Mesenchymal stem cell (in vitro differentiated cells and primary cell): ENCODE measurements around the gene AGFG1.

Experiments
- DNase-seq: peaks from one replicate; pipeline ENCODE4 v3.0.0-alpha.2; 2013
- H2AFZ ChIP-seq: one replicate; pipeline ENCODE4 v1.6.1; 2013; ENCODE audit warnings: low read depth, mild to moderate bottlenecking, control low read depth, inconsistent platforms, low read length, moderate library complexity
- H2AK5ac ChIP-seq: 2 replicates; pipeline ENCODE4 v1.6.1; 2013; ENCODE audit warnings: low read length, moderate library complexity, mild to moderate bottlenecking, inconsistent platforms; ENCODE audit not compliant: severe bottlenecking
- H2BK120ac ChIP-seq: one replicate; pipeline ENCODE4 v1.6.1; 2013; ENCODE audit warnings: low read depth, mild to moderate bottlenecking, inconsistent platforms, low read length, moderate library complexity
- H2BK12ac ChIP-seq, 2 experiments: one replicate each; pipeline ENCODE4 v1.6.1; 2013; ENCODE audit warnings: inconsistent platforms in 2 of 2, low read length in 2 of 2, mild to moderate bottlenecking in 2 of 2, moderate library complexity in 2 of 2, control low read depth in 1 of 2
- H2BK15ac ChIP-seq: one replicate; pipeline ENCODE4 v1.6.1; 2013; ENCODE audit warnings: mild to moderate bottlenecking, low read depth, inconsistent platforms; ENCODE audit not compliant: poor library complexity, severe bottlenecking
- H2BK5ac ChIP-seq: 2 replicates; pipeline ENCODE4 v1.6.1; 2013; ENCODE audit warnings: low read depth, mild to moderate bottlenecking, low read length, control low read depth, inconsistent platforms; ENCODE audit not compliant: poor library complexity, severe bottlenecking
- H3K14ac ChIP-seq, 2 experiments: one replicate each; pipeline ENCODE4 v1.6.1; 2013; ENCODE audit warnings: inconsistent platforms in 2 of 2, low read length in 2 of 2, control low read depth in 1 of 2, mild to moderate bottlenecking in 1 of 2, moderate library complexity in 1 of 2
- H3K18ac ChIP-seq, 2 experiments: one replicate each; pipeline ENCODE4 v1.6.1; 2013; ENCODE audit warnings: inconsistent platforms in 2 of 2, low read length in 2 of 2, control low read depth in 1 of 2, low read depth in 1 of 2, mild to moderate bottlenecking in 1 of 2
- H3K23ac ChIP-seq, 2 experiments: one replicate each; pipeline ENCODE4 v1.6.1; 2013; ENCODE audit warnings: inconsistent platforms in 2 of 2, low read length in 2 of 2, mild to moderate bottlenecking in 2 of 2, moderate library complexity in 2 of 2, control low read depth in 1 of 2
- H3K27ac ChIP-seq: 2 replicates; pipeline ENCODE4 v1.5.1; 2013; ENCODE audit warnings: mild to moderate bottlenecking, moderate library complexity, low read length, control low read depth, inconsistent platforms; ENCODE audit not compliant: poor library complexity, severe bottlenecking
- H3K27me3 ChIP-seq, 2 experiments: 2 replicates each; pipeline versions ENCODE4 v1.6.1 to v1.7.0; 2013; ENCODE audit warnings: low read length in 2 of 2, mild to moderate bottlenecking in 2 of 2, moderate library complexity in 2 of 2, control low read depth in 1 of 2, inconsistent platforms in 1 of 2; ENCODE audit not compliant: control insufficient read depth in 1 of 2, insufficient read depth in 1 of 2
- H3K36me3 ChIP-seq, 2 experiments: 2 replicates each; pipeline versions ENCODE4 v1.6.1 to v1.7.0; 2013; ENCODE audit warnings: low read length in 2 of 2, control low read depth in 1 of 2, inconsistent platforms in 1 of 2, low read depth in 1 of 2, mild to moderate bottlenecking in 1 of 2; ENCODE audit not compliant: insufficient read depth in 2 of 2, control insufficient read depth in 1 of 2
- H3K4ac ChIP-seq, 2 experiments: one replicate each; pipeline ENCODE4 v1.6.1; 2013; ENCODE audit warnings: inconsistent platforms in 2 of 2, low read length in 2 of 2, mild to moderate bottlenecking in 2 of 2, moderate library complexity in 2 of 2, control low read depth in 1 of 2, low read depth in 1 of 2
- H3K4me1 ChIP-seq: 2 replicates; pipeline ENCODE4 v1.6.1; 2013; ENCODE audit warnings: low read depth, low read length, control low read depth; ENCODE audit not compliant: control insufficient read depth, insufficient read depth
- H3K4me2 ChIP-seq: 2 replicates; pipeline ENCODE4 v1.6.1; 2013; ENCODE audit warnings: low read length, mild to moderate bottlenecking, inconsistent platforms; ENCODE audit not compliant: poor library complexity, severe bottlenecking
- H3K4me3 ChIP-seq, 2 experiments: 2 replicates each; pipeline versions ENCODE4 v1.5.1 to v1.7.0; 2013; ENCODE audit warnings: low read length in 2 of 2, mild to moderate bottlenecking in 2 of 2, control low read depth in 1 of 2, low read depth in 1 of 2; ENCODE audit not compliant: insufficient read depth in 1 of 2
- H3K79me1 ChIP-seq: replicated peaks from 2 replicates; pipeline ENCODE4 v1.6.1; 2013; ENCODE audit warnings: mild to moderate bottlenecking, control low read depth, low read length, inconsistent platforms; ENCODE audit not compliant: poor library complexity, severe bottlenecking
- H3K9ac ChIP-seq: 2 replicates; pipeline ENCODE4 v1.7.0; 2013; ENCODE audit warnings: mild to moderate bottlenecking, low read length, moderate library complexity
- H3K9me3 ChIP-seq: 2 replicates; pipeline ENCODE4 v1.7.0; 2013; ENCODE audit warnings: mild to moderate bottlenecking, low read length; ENCODE audit not compliant: control insufficient read depth
- H4K8ac ChIP-seq: one replicate; pipeline ENCODE4 v1.6.1; 2013; ENCODE audit warnings: inconsistent platforms, mild to moderate bottlenecking, low read length, moderate library complexity
- H4K91ac ChIP-seq: one replicate; pipeline ENCODE4 v1.6.1; 2013; ENCODE audit warnings: mild to moderate bottlenecking, low read length, inconsistent platforms
- WGBS: methylation state at CpG from one replicate; pipeline ENCODE4 v1.1.7; 2013; ENCODE audit warnings: mixed read lengths; 5-methylcytosine and 5-hydroxymethylcytosine counted together

The AGFG1 gene

GRCh38 chr2:227503433-227504406, 31.8 kb downstream of the AGFG1 start:
- H3K9me3 ChIP-seq: no peaks in the 10 kb centered on the region
- no peak overlapping the region for H2BK12ac ChIP-seq
- no peak overlapping the region for H2BK5ac ChIP-seq
- H3K4me2 ChIP-seq: no peak overlapping the region
- H2AFZ ChIP-seq: no peak overlapping the region
- no peak overlapping the region for H3K27ac ChIP-seq
- peak overlapping the region; percentile 5 for H3K9ac ChIP-seq
- H4K8ac ChIP-seq: peak overlapping the region; percentile 47
- peaks cover 3% of the 10 kb centered on the region for H3K79me1 ChIP-seq
- no peak overlapping the region for H2BK15ac ChIP-seq
- no peak overlapping the region for H2BK120ac ChIP-seq
- no peak overlapping the region for H3K23ac ChIP-seq
- 100% methylated on average over 1 of the region's 5 CpGs for WGBS
- peaks cover 5% of the 10 kb centered on the region for H3K4me1 ChIP-seq
- H3K18ac ChIP-seq: peak overlapping the region in 1 of 2 experiments; percentile 21
- peaks cover 6 to 11% of the 10 kb centered on the region in 2 experiments for H3K36me3 ChIP-seq
- H3K27me3 ChIP-seq: no peaks in the 10 kb centered on the region
- H3K4me3 ChIP-seq: no peak overlapping the region
- no peak overlapping the region for H3K14ac ChIP-seq
- no peak overlapping the region for H4K91ac ChIP-seq
- no peak overlapping the region for H3K4ac ChIP-seq
- DNase-seq: peak; percentile 43
- H2AK5ac ChIP-seq: no peak overlapping the region

DNA sequence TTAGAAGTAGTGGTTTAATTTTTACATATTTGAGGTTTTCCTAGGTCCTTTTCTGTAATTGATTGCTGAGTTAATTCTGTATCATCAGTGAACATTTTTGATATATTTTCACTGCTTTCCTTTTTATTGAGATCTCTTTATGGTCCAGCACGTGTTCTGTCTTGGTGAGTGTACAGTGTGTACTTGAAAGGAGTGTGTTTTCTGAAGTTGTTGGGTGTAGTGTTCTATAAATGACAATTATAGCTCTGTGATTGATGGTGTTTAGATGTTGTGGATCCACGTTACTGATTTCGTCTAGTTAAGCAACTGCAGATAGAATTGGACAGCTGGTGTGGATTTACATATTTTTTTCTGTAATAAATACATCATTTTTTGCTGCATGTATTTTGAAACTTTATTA, 32.7 kb downstream of the AGFG1 start:
- H2BK120ac ChIP-seq: no peak overlapping the region
- no peak overlapping the region for H3K4ac ChIP-seq
- no peaks in the 10 kb centered on the region for H3K27me3 ChIP-seq
- no peak overlapping the region for H3K27ac ChIP-seq
- peak; percentile 33 for DNase-seq
- H3K4me2 ChIP-seq: no peak overlapping the region
- H3K9ac ChIP-seq: no peak overlapping the region
- H2AK5ac ChIP-seq: no peak overlapping the region
- no peak overlapping the region for H4K91ac ChIP-seq
- H4K8ac ChIP-seq: no peak overlapping the region
- H2BK15ac ChIP-seq: no peak overlapping the region
- no peak overlapping the region for H2BK12ac ChIP-seq
- H3K79me1 ChIP-seq: peaks cover 3% of the 10 kb centered on the region
- no peak overlapping the region for H3K18ac ChIP-seq
- peaks cover 6 to 9% of the 10 kb centered on the region in 2 experiments for H3K36me3 ChIP-seq
- 47% methylated on average over 1 of the region's 3 CpGs for WGBS
- H3K23ac ChIP-seq: no peak overlapping the region
- no peak overlapping the region for H2AFZ ChIP-seq
- no peak overlapping the region for H3K4me3 ChIP-seq
- H3K14ac ChIP-seq: no peak overlapping the region
- H2BK5ac ChIP-seq: no peak overlapping the region
- H3K9me3 ChIP-seq: no peaks in the 10 kb centered on the region
- H3K4me1 ChIP-seq: peaks cover 5% of the 10 kb centered on the region

DNA sequence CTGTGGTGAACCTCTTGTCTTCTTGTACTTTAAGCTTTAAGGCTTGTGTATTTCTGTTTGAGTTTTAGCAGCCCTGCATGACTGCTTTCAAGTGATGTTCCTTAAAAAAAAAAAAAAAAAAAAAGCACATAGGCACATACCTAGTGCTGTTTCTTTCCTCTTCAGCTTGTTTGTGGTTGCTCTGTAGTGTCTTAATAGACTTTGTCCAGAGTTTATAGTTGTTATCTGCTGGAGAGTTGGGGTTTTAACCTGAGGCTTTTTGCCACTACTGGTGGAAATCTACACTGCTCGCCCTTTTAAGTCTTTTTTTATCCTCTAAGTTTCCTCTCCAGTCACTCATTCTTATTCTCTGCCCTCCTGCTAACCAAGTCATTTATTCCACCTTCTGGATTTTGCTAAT, 34.5 kb downstream of the AGFG1 start:
- Histone ChIP-seq H3K23ac (no peak overlapping the region), H3K79me1 (peaks cover 1% of the 10 kb centered on the region), H4K8ac (no peak overlapping the region), H2BK15ac (no peak overlapping the region), H3K4me3 (no peak overlapping the region), H3K4ac (no peak overlapping the region), H3K4me1 (peaks cover 8% of the 10 kb centered on the region), H4K91ac (no peak overlapping the region), H2BK120ac (no peak overlapping the region), H3K9me3 (no peaks in the 10 kb centered on the region), H3K4me2 (no peak overlapping the region), H3K27ac (no peak overlapping the region), H3K9ac (no peak overlapping the region), H2BK5ac (no peak overlapping the region), H2BK12ac (no peak overlapping the region), H3K14ac (no peak overlapping the region), H2AK5ac (no peak overlapping the region), H3K36me3 (peaks cover 3 to 5% of the 10 kb centered on the region in 2 experiments), H2AFZ (no peak overlapping the region), H3K27me3 (no peaks in the 10 kb centered on the region), H3K18ac (no peak overlapping the region)
- peak; percentile 33 for DNase-seq
- WGBS: 71% methylated on average over 1 of the region's 1 CpG

DNA sequence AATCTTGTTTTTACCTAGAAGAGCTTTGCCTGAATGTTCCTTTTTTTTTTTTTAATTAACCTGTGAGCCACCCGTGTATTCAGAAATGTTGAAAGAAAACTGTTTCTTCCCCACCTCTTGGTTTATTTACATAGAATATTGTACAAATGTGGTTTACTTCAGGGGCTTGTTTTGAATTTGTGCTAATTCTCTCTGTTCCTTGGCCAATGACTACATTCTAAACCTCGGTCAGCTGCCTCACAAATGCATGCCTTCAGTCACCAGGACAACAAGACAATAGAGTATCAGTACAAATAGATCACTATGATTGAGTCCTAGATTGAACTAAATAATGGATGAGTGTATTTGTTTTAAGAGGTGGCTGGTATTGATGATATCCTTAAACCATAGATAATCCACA, 36.0 kb downstream of the AGFG1 start:
- no peak for DNase-seq
- no peak overlapping the region for H2BK120ac ChIP-seq
- H3K27ac ChIP-seq: no peak overlapping the region
- H2BK15ac ChIP-seq: no peak overlapping the region
- no peak overlapping the region for H3K4ac ChIP-seq
- H3K18ac ChIP-seq: no peak overlapping the region
- H4K91ac ChIP-seq: no peak overlapping the region
- H2BK12ac ChIP-seq: no peak overlapping the region
- H4K8ac ChIP-seq: no peak overlapping the region
- H2BK5ac ChIP-seq: no peak overlapping the region
- peaks cover 0 to 3% of the 10 kb centered on the region in 2 experiments for H3K36me3 ChIP-seq
- no peaks in the 10 kb centered on the region for H3K9me3 ChIP-seq
- no peak overlapping the region for H2AK5ac ChIP-seq
- no peak overlapping the region for H2AFZ ChIP-seq
- H3K4me2 ChIP-seq: no peak overlapping the region
- WGBS: no CpG with 5 or more reads among the region's 2 CpGs
- no peak overlapping the region for H3K14ac ChIP-seq
- H3K4me1 ChIP-seq: peaks cover 8% of the 10 kb centered on the region
- H3K79me1 ChIP-seq: peaks cover 1% of the 10 kb centered on the region
- no peak overlapping the region for H3K4me3 ChIP-seq
- no peak overlapping the region for H3K23ac ChIP-seq
- H3K9ac ChIP-seq: no peak overlapping the region
- no peaks in the 10 kb centered on the region for H3K27me3 ChIP-seq
